HTERT RPE-1 (cell line): ENCODE results near the gene ZFYVE28.

Experiments used
- in situ Hi-C: fragments of 300-500 bp; cut with MboI; formaldehyde crosslinking; loops from 4 replicates; pipeline ENCODE4 v1.14.3; 2020; ENCODE audit warnings: low sequenced_read_pairs

The ZFYVE28 gene

GRCh38 chr4:2370597-2371320 lies 47.7 kb downstream of the ZFYVE28 start:
- in situ Hi-C loops: no loop called here

DNA sequence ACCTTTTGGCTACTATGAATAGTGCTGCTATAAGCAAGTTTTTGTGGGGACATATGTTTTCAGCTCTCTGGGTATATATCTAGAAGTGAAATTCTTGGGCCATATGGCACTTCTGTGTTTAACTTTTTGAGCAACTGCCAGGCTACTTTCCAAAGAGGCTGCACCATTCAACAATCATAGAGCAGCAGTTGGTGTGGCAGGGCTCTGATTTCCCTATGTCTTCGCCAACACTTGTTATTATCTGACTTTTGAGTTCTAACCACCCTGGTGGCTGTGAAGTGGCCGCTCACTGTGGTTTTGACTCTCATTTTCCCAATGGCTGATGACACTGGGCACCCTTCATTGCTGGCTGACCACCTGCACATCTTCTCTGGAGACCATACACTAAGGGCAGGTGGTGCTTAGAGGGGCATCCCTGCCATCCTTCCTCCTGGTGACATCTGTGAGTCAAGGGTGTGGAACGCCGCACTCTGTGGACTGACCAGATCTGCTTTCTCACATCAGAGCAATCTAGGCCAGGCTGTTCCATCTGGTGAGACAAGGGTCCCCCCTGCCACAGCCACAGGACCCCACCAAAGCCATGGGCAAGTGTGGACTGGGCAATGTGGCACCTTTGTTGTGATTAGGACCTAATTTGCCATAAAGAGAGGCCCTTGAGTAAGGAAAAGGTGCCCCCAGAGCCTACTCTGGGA lies 49.6 kb downstream of the ZFYVE28 start:
- in situ Hi-C loops: no loop called here

DNA sequence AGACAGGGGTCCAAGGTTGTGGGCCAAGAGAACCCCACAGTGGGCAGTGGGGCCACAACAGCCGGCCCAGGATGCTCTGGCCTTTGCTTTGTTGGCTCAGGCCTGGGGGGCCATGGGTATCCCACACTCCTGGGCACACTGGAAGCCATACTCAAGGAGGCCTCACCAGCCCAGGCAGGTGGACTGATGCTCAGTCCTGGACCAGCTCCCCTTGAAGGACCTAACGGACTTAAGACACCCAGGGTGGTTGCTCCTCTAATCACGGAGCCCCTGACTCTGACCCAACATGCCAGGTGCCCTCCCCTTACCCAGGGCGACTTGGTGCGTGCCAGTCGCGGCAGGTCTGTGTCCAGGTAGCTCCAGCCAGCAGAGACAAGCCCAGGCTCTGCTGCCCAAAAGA lies 50.8 kb downstream of the ZFYVE28 start:
- in situ Hi-C loops: no loop called here

GRCh38 chr4:2366252-2367192 lies 51.9 kb downstream of the ZFYVE28 start:
- in situ Hi-C loops: no loop called here

DNA sequence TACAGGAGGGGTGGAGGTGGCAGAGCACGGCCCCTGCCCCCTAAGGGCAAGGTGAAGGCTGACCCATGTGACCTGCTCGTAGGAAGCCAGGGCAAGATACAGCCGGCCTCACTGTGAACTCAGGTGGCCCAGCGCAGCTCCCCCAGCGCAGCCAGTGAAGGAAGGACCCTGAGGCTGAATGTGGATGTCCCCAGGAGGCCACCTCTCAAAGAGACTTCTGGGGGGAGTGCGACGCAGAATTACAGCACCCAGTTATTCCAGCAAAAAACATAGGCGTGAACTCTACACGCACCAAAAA lies 52.6 kb downstream of the ZFYVE28 start:
- in situ Hi-C loops: no loop called here

- in situ Hi-C loops: no loop called here
Measured at GRCh38 chr4:2365054-2365912, 53.2 kb downstream of the ZFYVE28 start.

GRCh38 chr4:2364654-2365053 lies 53.8 kb downstream of the ZFYVE28 start:
- in situ Hi-C loops: no loop called here

GRCh38 chr4:2363951-2364653 lies 54.3 kb downstream of the ZFYVE28 start:
- in situ Hi-C loops: no loop called here

GRCh38 chr4:2363056-2363721 lies 55.3 kb downstream of the ZFYVE28 start:
- in situ Hi-C loops: no loop called here

- in situ Hi-C loops: no loop called here
Measured at GRCh38 chr4:2362266-2363055, 56.0 kb downstream of the ZFYVE28 start.

DNA sequence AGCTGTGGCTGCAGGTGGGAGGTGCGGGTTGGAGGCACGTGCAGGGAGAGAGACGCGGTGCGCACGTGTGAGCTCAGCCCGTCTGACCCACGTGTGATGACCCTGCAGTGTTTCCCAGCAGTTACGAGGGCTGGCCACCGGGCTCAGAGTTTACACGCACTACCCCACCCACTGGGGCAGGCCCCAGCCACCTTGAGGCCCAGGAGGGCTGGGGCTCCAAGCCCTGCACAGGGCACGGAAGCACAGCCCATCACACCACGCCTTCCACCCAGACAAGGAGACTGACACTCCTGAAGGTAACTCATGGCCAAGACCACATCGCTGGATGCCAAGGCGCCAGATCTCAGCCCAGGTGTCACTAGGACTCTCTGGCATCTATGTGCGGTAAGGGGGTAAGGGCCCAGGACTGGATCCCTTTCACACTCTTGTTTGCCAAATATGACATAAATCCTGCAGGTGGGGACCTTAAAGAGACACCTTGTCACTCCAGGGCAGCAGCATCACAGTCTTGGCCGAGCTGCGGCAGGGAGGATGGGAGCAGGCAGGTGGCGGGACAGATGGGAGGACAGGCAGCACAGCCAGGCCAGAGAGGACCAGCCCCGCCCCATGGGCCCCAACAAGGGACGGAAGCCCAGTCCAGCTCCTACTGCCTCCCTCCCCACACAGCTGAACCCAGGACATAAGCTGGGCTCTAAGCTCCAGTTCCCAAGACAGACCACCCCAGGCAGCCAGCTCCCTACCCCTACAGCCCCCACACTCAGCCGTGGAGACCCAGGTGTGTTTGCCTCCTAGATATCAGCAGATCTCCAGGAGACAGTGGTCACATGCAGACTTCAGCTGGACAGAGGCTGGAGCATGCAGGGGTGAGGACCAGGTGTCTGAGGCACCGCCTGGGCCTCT lies 56.8 kb downstream of the ZFYVE28 start:
- in situ Hi-C loops: no loop called here

- in situ Hi-C loops: no loop called here
Measured at GRCh38 chr4:2360396-2360730, 58.1 kb downstream of the ZFYVE28 start.

- in situ Hi-C loops: no loop called here
Measured at GRCh38 chr4:2359591-2360395, 58.7 kb downstream of the ZFYVE28 start.

DNA sequence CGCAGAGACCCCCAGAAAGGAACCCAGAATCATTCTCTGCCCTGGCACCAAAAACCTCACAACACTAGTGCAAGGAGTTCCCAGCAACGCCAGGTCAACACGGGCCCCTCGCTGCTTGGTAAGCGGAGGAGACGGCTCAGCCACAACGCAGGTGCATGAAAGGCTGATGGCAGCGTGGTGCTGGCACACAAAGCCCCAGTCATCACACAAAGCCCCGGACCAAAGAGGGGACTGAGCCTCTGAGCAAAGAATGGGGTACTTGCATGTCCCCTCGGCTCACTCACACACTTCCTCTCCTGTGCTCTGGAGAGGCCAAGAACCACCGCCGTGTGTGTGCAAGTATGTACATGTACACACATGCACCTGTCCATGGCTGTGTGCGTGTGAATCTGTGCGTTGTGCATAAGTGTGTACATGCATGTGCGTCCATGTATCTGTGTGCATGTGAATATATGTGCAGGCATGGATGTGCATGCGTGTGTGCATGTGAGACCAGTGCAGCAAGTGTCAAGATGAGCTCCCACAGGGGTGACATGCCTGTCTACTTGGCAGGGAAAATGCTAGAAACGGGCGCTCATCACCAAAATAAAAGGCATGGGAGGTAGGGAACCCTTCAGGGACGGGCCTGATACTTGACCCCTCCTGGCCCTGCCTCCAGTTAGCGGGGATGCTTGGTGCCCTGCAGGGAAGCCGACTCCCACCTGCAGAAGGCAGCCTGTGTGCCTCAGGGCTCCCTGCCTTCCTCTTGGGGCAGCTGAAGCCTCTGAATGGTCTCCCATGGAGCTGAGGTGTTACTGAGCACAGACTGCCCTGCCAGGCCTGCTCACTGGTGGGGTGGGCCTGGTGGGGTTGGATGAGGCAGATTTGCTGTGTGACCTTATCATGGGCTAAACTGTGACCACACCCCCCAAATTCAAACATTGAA lies 60.4 kb downstream of the ZFYVE28 start:
- in situ Hi-C loops: no loop called here

DNA sequence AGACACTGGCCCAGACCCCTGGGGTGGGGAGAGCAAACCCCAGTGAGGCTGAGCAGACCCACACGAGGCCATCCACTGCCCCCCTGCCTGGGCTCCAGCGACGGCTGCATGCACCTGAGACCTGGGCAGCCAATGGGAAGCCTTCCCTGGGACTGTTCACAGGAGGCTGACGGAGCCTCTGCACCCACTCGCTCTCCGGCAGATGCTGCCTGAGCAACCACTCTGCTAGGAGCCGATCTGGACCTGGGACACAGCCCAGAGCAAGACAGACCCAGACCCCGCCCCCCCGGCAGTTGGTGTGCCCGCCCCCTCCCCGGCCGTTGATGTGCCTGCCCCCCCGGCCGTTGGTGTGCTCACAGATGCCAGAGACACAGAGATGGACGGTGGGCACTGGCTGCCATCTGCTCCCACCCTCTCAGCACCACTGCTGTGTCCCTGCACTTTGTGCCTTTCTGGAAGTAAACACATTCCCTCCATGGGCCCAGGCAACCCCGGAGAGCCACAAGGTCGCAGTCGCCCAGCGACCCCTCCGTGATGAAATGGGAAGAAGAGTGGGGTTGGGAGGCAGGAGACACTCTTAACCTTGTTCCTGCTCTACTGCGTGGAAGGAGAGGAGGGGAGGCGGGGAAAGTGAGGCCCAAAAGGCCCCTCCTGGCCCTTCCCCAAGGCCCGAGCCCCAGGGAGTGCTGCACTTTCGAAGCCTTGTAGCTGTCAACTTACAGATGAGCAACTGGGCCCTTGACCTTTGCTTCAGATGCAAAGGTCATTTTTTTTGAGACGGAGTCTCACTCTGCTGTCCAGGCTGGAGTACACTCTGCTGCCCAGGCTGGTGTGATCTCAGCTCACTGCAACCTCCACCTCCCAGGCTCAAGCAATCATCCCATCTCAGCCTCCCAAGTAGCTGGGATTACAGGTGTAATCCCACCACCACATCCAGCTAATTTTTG lies 62.0 kb downstream of the ZFYVE28 start:
- in situ Hi-C loops: no loop called here
